Endometrial microvascular endothelial cells (primary cell): Measurements from ENCODE around the gene CALY. TPM values are rescaled to one million over a fixed set of nuclear protein-coding genes. Genes with fewer than 3 reads are reported as not detected.

Experiments
- in situ Hi-C: cut with HindIII; loops from 2 replicates; pipeline ENCODE4 v1.10.0; 2017; ENCODE audit warnings: low sequenced_read_pairs, low pct_unique_long_range_greater_than_20kb; ENCODE audit errors: inconsistent ontology term
- total RNA-seq: library from RNA; depleted of rRNA; stranded (reverse); fragments of >200 nt; gene quantifications from one replicate; pipeline ENCODE4 v1.2.3, GENCODE V29; 2015; ENCODE audit errors: inconsistent ontology term

Gene CALY
- total RNA-seq, 1 donor from 2014 or later: not detected

- in situ Hi-C loops: no loop called here
Observed at GRCh38 chr10:133354672-133355240, 18.1 kb upstream of the CALY start.

DNA sequence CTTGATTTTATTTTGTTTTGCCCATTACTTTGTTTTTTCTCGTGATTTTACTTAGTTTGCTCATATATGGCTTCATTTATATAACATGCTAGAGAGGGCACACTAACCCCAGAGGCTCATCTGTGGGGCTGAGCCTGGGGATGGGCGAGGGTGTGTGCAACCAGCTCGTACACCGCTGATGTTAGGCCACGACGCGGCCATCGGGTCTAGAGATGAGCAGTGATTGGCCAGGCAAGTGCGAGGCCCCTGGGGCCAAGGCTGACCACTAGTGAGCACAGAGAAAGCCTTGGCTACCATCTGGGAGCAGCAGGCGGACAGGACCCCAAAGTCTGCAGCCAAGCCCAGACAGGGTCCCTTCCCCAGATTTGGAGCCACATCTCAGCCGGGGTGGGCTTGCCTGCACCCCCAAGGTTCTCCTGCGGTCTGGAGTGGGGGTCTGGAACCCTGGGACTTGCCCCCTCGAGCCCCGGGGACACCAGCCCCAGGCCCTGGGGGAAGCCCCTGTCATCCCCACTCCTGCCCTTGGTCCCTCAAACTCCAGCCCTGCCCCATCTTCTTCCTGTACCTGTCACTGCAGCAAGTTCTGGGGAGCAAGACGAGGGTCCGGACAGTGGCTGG lies 17.4 kb upstream of the CALY start:
- in situ Hi-C loops: no loop called here

GRCh38 chr10:133353202-133353959 lies 16.7 kb upstream of the CALY start:
- in situ Hi-C loops: no loop called here

GRCh38 chr10:133351408-133352318 lies 15.0 kb upstream of the CALY start:
- in situ Hi-C loops: no loop called here

DNA sequence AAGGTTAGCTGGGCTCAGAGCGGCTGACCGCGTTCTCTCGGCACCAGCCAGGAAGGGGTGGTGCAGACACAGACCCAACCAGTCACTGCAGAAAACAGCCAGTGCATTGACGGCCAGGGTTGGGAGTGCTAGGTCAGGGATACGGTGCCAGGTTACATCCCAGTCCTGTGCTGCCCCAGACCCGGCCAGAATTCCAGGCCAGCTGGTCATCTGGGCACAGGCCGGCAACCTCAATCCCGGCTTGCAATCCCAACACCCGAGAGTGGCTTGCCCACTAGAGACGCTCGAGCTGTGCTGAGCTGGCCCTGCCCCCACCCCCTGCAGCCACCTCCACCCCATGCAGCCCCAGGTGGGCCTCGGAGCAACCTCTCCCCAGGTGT lies 14.2 kb upstream of the CALY start:
- in situ Hi-C loops: no loop called here

- in situ Hi-C loops: no loop called here
Observed at GRCh38 chr10:133350283-133350949, 13.7 kb upstream of the CALY start.

GRCh38 chr10:133349577-133350011 lies 12.9 kb upstream of the CALY start:
- in situ Hi-C loops: no loop called here

- in situ Hi-C loops: no loop called here
Observed at GRCh38 chr10:133349160-133349568, 12.5 kb upstream of the CALY start.

DNA sequence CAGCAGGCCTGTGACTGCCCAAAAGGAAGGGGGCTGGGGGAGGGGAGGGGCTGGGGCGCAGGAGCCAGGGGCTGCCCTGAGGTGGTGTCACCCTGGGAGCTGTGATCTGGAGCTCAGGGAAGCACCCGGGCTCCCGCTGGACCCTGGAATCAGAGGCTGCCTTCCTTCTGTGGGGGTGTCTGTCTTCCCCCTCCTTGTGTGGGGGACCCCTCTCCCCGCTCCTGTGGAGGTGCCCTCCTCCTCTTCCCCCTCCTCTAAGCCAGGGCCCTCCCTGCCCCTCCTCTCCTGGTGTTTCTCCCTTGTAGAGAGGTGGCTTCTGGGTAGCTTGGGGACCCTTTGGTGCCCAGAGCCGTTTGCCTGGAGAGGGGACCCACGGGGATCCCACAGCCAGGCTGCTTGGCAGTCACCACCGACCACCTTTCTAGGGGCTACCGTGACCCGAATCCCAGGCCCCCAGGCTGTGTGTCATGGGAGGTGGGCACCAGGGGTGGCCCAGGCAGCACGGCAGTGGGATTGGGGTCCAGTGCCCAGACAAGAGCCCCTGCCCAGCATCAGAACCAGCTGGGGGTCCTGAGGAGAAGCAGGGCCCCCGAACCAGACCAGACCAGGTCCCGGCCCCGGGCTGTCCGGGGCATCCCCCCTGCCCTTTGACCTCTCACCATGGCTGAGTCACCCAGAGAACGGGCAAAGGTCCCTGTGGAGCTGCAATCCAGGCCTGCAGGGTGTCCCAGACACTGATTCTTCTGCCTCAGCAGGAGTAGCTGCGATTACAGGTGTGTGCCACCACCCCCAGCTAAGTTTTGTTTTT lies 11.2 kb upstream of the CALY start:
- in situ Hi-C loops: no loop called here

DNA sequence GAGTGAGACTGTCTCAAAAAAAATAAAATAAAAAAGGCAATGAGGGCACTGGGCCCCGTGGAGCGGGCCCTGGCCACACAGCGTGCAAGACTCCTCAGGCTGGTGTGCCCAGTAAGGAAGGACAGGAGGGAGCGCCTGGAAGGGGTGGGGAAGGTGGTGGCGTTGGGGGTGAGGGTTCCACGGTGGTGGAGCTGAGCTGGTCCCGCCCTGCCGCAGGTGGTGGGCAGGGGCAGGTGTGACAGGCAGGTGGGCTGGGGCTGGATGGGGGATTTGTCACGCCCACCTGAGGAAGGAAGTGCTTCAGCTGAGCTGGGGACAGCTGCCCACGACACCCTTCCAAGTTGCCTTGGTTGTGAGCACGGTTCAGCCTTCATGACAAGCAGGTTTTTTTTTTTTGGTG lies 9.7 kb upstream of the CALY start:
- in situ Hi-C loops: no loop called here

- in situ Hi-C loops: no loop called here
Observed at GRCh38 chr10:133344236-133344635, 7.5 kb upstream of the CALY start.

- in situ Hi-C loops: no loop called here
Observed at GRCh38 chr10:133343558-133343957, 6.9 kb upstream of the CALY start.

DNA sequence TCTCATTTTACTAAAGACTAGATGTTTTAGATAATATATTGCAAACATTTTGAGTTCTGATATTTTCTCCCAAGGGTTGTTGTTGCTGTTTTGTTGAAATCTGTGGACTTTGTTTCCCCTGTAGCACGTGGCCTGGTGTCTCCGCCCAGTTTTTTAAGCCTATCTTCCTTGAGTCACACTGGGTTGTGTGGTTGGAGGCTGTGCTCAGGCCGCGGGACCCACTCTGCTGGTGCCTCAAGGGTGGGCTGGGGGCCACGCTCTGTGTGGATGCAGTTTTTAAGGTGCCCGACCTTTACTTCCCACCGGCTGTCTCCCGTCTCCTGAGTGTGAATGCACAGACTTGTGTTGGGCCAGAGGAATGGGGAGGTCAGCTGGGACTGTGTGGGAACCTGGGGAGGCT lies 6.2 kb upstream of the CALY start:
- in situ Hi-C loops: no loop called here

- in situ Hi-C loops: no loop called here
Observed at GRCh38 chr10:133341983-133342382, 5.3 kb upstream of the CALY start.

DNA sequence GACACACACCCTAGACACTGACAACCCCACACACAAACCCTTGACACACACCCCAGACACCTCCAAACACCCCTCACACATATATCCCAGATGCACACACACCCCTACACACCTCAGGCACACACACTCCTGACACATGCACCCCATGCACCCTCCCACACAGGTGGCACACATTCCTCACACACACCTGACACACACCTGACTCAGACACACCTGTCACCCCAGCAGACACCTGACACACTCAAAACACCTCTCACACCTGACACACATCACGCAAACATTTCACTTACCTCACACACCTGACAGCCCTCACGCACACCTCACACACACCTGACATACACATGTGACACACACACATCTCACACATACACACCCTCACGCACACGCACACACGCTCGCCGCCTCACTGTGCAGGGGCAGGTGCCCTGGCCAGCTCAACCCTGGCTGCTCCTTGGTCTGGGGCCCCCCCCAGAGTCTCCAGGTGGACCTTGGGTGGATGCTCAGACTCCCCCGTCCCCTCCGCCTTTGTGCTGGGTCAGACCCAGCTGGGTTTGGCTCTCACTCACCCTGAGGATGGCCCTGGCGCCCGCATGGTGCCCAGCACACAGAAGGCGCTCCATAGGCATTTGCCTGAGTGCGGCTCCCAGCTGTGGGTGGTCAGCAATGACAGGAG lies 3.1 kb upstream of the CALY start:
- in situ Hi-C loops: no loop called here

- in situ Hi-C loops: no loop called here
Observed at GRCh38 chr10:133338080-133339071, 1.7 kb upstream of the CALY start.

GRCh38 chr10:133337370-133337725 lies 652 bp upstream of the CALY start:
- in situ Hi-C loops: no loop called here
